IMR-90 (cell line): ENCODE data around the gene PPP6R3.

Experiments used
- CTCF ChIP-seq: conservative IDR thresholded peaks from 2 replicates; pipeline ENCODE4 v1.5.1; 2012; ENCODE audit warnings: mild to moderate bottlenecking, low read depth, low read length, improper control_type of control experiment
- ELK1 ChIP-seq: fragments of 150-350 bp; IDR thresholded peaks from 2 replicates; pipeline ENCODE4 v1.6.1; 2016; ENCODE audit warnings: low read depth, mild to moderate bottlenecking, low read length, moderate library complexity, borderline replicate concordance
- MXI1 ChIP-seq: IDR thresholded peaks from 2 replicates; pipeline ENCODE4 v1.6.1; 2012; ENCODE audit warnings: low read depth, mild to moderate bottlenecking, low read length, moderate library complexity, borderline replicate concordance
- POLR2A ChIP-seq: IDR thresholded peaks from 2 replicates; pipeline ENCODE4 v1.6.1; 2012; ENCODE audit warnings: mild to moderate bottlenecking, low read depth, low read length
- RCOR1 ChIP-seq: IDR thresholded peaks from 2 replicates; pipeline ENCODE4 v1.6.1; 2012; ENCODE audit warnings: mild to moderate bottlenecking, low read length, improper control_type of control experiment; ENCODE audit not compliant: insufficient replicate concordance
- SMC3 ChIP-seq: fragments of 150-350 bp; IDR thresholded peaks from 2 replicates; pipeline ENCODE4 v1.6.1; 2016; ENCODE audit warnings: low read depth, mild to moderate bottlenecking, antibody characterized with exemption, low read length, moderate library complexity

DNA sequence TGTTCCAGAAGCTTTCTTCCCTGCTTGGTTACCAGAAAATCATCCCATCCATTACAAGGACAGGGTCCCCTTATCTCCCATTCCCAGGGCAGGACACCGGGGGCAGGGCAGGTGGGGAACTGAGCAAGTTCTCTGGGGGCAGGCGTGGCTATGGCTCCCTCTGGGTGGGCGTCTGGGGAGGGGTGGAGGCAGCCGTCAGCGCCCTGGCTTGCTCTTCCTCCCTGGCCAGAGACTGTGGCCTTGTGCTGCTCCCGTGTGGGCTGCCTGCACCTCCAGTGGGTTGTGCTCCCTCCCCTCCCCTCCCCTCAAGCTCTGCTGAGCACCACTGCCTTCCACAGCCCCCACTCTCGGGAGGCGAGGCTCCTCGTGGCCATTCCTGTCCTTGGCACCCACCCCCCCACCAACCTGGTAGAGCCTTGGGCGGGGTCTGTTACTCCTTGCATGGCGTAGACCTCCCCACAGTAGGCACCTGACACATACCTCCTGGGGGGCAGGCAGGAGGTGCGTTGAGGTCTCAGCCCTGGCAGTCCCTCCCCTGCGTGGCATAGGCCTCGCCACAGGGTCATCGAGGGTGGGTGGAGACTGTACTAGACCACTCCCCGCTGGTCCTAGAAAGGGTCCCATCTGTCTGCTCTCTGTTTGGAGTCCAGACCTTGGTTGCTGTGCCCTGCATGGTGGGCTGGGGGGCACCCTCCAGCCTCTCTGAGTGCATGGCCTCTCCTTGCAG, 24.2 kb upstream of the PPP6R3 start:
- TF ChIP-seq POLR2A (no peak), RCOR1 (no peak), SMC3 (no peak), CTCF (no peak), MXI1 (no peak), ELK1 (no peak)
